Esophagus (tissue), 2 donors: Measurements from ENCODE around the gene GPC1. TPM values are rescaled to one million over a fixed set of nuclear protein-coding genes. Genes with fewer than 3 reads are reported as not detected.

ENCODE experiments used
- polyA plus RNA-seq, 2 donors: library from polyadenylated mRNA; stranded (reverse); fragments of 200-250 nt; gene quantifications; one replicate each; pipeline ENCODE4 v1.2.3, GENCODE V29; 2013
- donor health status: healthy with polysubstance abuse.
- donor health status: Bipolar disorder and iron deficiency.

Gene GPC1
- polyA plus RNA-seq, 2 donors: 57.9 to 82.0 TPM

Other genes starting within 250 kb of the GPC1 start
- 10 to 100 TPM in 1 of 2 donors, 1 to 10 TPM in 1; 4.8 to 16.2 TPM for gene ANKMY1, start 122.3 kb downstream of the GPC1 start, polyA plus RNA-seq
- gene DUSP28, start 124.7 kb downstream of the GPC1 start, polyA plus RNA-seq: 1 to 10 TPM; 3.5 to 3.8 TPM
- gene RNPEPL1, start 132.8 kb downstream of the GPC1 start, polyA plus RNA-seq: 100 to 1,000 TPM in 1 of 2 donors, 10 to 100 TPM in 1; 65.9 to 160 TPM
- 10 to 100 TPM; 17.5 to 28.4 TPM for gene CAPN10, start 151.1 kb downstream of the GPC1 start, polyA plus RNA-seq
- gene GPR35, start 189.8 kb downstream of the GPC1 start, polyA plus RNA-seq: 1 to 10 TPM; 2.1 to 3.1 TPM
- gene AQP12B, start 247.2 kb downstream of the GPC1 start, polyA plus RNA-seq: not detected